ENCODE results near the gene ENTPD5. TPM values are rescaled to one million over a fixed set of nuclear protein-coding genes. Genes with fewer than 3 reads are reported as not detected.

Gene ENTPD5
- 11.1 and 12.4 TPM in 2 replicates for total RNA-seq

DNA sequence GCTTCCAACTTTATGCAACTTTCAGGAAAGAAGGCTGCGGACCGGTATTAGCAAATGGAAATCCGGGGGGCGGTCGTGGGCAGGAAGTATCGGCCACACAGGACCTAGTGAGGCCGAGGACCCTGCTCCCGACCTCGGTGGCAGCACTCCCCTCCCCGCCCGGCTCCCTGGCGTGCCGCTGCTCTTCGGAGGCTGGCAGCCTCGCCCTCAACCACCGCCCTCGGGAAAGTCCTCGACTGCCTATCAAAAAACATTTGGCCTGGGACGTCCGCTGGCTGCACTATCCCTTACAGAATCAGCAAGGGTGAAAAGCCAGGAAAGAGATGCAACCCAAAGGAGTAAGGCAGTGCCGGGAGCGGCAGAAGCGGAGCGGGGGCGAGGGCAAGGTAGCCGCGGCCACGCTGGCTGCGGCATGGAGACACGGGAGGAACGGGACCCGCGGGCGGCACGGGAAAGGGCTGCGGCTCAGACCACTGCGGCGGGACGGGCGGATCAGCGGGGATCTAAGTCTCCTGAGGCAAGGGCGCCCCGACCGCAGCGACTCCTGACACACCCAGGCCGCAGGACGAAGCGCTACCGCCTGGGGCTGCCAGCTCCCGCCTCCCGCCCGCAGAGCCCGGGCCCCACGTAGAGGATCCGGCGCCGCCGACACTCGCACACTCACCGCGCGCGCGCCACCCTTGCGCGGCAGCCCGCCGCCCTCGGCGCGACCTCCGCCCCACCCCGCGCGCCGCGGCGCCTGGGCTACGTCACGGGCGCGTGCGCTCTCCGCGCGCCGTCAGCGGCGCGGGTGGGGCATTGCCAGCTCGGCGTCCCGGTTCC, at the start of gene ENTPD5, which contains the start of gene BBOF1:
ENTPD5 (minus strand) TSS at position 703 of the 822 bp plus-strand sequence. CDS start 31,186 bp downstream, outside the sequence.
BBOF1 (plus strand) TSS at position 764 of the 822 bp plus-strand sequence. CDS start 130 bp downstream, outside the sequence.

DNA sequence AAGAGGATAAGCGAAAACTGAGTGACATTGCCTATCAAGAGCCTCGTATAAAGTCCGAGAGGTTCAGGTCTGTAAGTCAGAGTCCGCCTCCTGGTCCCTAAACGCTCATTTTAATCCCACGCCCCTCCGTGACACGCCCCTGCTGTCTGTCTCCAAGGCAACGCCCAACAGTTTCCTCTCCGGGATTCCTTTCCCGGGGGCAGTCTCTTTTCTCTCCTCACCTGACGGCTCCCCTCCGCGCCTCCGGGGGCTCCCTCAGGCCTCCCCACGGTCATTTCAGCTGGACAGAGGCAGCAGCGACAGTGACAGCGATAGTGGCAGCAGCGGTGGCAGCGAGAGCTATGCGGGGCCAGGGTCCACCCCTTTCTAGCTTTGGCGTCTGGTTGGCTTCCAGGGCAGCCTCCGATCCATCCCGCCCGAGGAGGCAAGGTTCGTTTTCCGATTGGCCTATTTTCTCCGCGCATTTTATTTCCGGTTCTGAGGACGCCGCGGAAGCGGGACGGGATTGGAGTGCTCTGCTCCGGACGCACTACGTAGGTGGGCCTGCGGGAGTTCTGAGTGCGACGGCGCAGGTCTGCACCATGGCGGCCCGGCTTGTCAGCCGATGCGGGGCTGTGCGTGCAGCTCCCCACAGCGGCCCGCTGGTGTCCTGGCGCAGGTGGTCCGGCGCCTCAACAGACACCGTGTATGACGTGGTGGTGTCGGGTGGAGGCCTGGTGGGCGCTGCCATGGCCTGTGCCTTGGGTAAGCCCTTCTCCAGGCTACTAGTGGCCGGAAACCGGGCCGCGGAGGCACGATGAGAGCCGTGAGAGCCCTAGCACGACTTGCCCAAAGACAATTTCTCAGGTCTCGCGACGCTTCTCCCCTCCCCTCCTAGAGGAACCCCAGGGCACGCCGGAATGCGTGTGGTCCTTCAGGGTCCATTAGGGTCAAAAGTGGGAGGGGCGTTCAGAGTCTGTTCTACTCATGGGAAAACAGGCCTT, 69.0 kb downstream of the ENTPD5 start, which contains the start of the genes COQ6 and FAM161B:
COQ6 (plus strand) TSS at position 551 of the 983 bp plus-strand sequence; CDS start at position 582, 31 bp downstream.
FAM161B (minus strand) TSS at position 343 of the 983 bp plus-strand sequence; CDS start at position 275, 68 bp downstream.

Other genes starting within 250 kb of the ENTPD5 start
- 6.0 and 11.2 TPM in 2 replicates for gene PTGR2, start 167.5 kb downstream of the ENTPD5 start, total RNA-seq
- 101 and 103 TPM in 2 replicates for gene ZNF410, start 132.4 kb downstream of the ENTPD5 start, total RNA-seq
- 3.4 and 4.0 TPM in 2 replicates for gene FAM161B, start 69.2 kb downstream of the ENTPD5 start, total RNA-seq
- 20.7 and 29.7 TPM in 2 replicates for gene COQ6, start 69.0 kb downstream of the ENTPD5 start, total RNA-seq
- gene BBOF1, start 61 bp upstream of the ENTPD5 start, total RNA-seq: 4.0 and 4.4 TPM in 2 replicates
- 18.9 and 33.5 TPM in 2 replicates for gene ALDH6A1, start 65.2 kb upstream of the ENTPD5 start, total RNA-seq
- gene LIN52, start 65.7 kb upstream of the ENTPD5 start, total RNA-seq: 9.2 and 11.6 TPM in 2 replicates
- gene VSX2, start 220.2 kb upstream of the ENTPD5 start, total RNA-seq: not detected in 2 replicates